Activated T-cell treated with anti-CD3 and anti-CD28 coated beads, Interleukin-2, amount 50 U/mL, for 1 hour (primary cell): ENCODE measurements around the gene RAB5B.
"Not testable (repeated sequence)": the region's sequence is repeated elsewhere in the genome, so short reads cannot be mapped to it uniquely, and the experiment has no call there.

Experiments
- DNase-seq: peaks from one replicate; pipeline ENCODE4 v3.0.0-alpha.2; 2020

RAB5B gene

DNA sequence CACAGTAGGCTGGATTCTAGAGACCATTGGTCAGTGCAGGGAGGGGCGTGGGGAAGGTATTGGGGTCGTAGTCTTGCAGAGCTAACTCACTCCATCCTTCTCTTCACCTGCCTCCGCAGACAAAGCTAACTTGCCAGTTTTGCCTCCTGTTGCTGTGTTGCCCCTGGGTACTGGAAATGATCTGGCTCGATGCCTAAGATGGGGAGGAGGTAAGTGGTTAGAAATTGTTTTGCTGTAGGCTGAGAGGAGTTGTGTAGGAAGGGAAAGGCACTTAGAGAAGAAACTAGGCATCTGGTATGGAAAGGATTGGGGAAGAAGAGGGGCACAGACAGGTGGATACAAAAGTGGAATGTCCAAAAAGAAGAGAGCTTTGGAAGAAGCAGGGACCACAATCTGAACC, 31.8 kb upstream of the RAB5B start:
- no peak for DNase-seq

- no peak for DNase-seq
Measured at GRCh38 chr12:55942577-55943136, 31.2 kb upstream of the RAB5B start.

DNA sequence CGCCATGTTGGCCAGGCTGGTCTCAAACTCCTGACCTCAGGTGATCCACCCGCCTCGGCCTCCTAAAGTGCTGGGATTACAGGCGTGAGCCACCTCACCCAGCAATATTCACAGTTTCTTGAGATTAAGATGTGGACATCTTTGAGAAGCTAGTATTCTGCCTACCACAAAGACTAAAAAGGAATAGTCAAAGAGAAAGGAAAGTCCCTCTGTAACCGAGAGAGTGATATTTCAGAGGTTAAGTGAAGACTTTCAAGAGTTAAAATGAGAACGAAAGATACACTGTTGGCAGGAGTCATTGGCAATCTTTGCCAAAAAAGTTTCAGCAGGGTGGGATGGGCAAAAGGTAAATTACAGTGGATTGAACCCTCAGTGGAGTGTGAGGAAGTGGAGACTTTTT, 27.3 kb upstream of the RAB5B start:
- no peak for DNase-seq

- no peak for DNase-seq
Measured at GRCh38 chr12:55955344-55955743, 18.5 kb upstream of the RAB5B start.

DNA sequence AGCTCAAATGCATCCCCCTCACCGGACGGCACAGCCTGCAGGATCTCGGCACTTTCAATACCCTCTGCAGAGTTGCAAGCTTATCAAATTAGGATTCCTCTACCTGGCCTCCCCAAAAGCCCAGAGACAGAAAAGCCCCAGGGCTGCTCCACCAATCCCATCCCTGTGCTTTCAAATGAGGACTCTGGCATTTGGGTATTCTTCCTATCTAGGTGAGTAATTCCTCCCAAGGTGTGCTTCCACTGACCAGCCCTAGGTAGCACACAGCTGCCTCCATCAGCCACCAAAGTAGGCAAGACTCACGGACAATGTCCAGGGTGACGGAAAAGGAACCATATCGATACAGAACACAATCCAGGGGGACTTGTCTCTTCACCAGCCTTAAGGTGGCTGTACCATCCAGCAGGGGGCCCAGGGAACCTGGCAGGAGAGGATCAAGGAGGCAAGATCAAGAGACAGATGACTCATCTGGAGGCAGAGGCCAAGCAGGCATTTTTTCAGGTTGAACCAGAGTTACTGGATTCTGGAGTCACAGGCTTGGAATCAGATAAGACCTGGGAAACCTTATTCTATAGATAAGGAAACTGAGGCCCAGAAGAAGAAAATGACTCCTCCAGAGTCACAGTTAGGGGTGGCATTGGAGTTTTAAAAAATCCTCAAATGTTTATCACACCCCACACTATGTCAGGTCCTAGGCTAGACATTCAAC, 17.9 kb upstream of the RAB5B start:
- peak; percentile 59 for DNase-seq

GRCh38 chr12:55957106-55957859, 16.6 kb upstream of the RAB5B start:
- DNase-seq: no peak

- DNase-seq: no peak
Measured at GRCh38 chr12:55963760-55964159, 10.1 kb upstream of the RAB5B start.

DNA sequence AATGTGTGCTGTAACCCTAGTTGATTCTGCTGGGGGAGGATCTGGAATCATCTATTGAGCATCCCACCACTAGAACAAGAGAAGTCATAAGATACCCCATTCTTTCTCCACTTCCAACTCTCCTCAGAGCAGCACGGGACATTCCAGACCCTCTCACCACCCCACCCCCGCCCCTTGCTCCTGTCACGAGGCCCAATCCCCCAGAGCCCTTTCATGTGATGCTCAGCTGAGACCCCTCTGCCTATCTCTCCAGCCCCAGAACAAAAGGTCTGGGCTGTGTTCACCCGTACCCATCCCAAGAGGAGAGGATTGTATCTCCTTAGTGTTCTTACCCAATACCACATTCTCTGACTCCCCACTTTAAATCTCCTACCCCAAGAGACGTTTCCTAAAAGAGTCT, 8.6 kb upstream of the RAB5B start:
- DNase-seq: no peak

- DNase-seq: no peak
Measured at GRCh38 chr12:55965941-55966407, 7.9 kb upstream of the RAB5B start, which contains the start of gene PMEL. Gene PMEL, minus strand, starts transcription at chr12:55966042. Its CDS starts 31 bp downstream, at chr12:55966011.

DNA sequence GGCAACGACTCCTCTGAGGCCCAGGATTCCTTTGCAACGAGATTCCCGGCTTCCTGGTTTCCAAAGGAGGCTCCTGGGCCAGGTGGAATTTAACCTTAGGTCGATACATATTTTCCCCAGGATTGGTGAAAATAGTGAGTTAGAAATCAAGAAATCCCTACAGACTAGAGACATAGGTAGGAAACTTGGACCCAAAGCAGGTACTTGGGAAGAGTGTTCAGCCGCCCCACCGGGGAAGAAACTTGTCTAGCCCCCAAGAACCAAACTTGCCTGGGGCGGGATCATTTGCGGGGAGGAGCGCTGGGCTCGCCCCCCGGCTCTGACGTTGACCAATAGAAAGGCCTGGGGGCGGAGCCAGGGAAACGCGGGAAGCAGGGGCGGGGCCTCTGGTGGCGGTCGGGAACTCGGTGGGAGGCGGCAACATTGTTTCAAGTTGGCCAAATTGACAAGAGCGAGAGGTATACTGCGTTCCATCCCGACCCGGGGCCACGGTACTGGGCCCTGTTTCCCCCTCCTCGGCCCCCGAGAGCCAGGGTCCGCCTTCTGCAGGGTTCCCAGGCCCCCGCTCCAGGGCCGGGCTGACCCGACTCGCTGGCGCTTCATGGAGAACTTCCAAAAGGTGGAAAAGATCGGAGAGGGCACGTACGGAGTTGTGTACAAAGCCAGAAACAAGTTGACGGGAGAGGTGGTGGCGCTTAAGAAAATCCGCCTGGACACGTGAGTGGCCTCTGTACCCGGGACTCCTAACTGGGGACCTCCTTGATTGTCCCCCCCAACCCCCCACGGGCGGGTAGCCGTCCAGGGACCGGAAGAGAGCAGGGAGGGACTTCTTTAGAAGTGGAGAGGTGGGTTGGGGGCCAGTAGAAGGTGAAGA, 7.2 kb upstream of the RAB5B start, which contains the start of gene CDK2:
TSS of gene CDK2 (plus strand) at position 423 of the 874 bp plus-strand sequence. CDS start at position 602, 179 bp downstream.
- DNase-seq: peak; percentile 90

GRCh38 chr12:55969356-55969755, 4.5 kb upstream of the RAB5B start:
- DNase-seq: no peak

- no peak for DNase-seq
Measured at GRCh38 chr12:55970775-55971174, 3.1 kb upstream of the RAB5B start.

- no peak for DNase-seq
Measured at GRCh38 chr12:55972042-55972441, 1.8 kb upstream of the RAB5B start.

DNA sequence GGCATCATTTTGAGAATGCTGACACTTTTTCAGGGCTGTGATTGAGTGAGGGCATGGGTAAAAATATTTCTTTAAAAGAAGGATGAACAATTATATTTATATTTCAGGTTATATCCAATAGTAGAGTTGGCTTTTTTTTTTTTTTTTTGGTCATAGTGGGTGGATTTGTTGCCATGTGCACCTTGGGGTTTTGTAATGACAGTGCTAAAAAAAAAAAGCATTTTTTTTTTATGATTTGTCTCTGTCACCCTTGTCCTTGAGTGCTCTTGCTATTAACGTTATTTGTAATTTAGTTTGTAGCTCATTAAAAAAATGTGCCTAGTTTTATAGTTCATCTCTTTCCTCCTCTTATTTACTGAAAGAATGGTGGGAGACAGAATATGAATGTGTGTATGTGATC, 1.4 kb upstream of the RAB5B start:
- DNase-seq: no peak

DNA sequence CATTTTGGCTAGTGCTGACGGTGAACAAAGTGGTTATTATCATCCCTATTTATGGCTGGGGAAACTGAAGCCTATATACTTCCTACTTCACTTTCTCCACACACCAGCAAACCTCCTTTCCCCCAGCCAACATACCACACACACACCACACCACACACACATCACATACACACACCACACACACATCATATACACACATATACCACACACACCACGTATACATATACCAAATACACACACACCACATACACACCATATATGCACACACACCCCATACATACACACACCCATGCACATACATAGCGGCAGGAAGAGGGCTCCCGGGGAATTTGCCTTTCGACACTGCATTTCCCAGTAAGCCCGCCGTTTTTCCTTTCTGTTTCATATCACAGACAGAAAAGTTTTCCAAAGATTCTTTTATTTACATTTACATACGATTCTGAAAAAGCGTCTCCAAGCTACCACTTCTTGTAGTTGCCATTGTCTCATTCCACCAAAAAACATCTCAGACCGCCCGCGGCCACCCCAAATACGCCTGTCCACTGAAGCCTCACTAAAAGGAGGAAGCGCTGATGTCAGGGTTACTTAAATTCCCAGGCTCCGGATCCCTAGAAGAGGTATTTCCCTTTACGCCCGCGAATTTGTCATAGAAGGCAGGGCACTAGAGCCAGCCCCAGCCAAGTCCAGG, 823 bp upstream of the RAB5B start:
- DNase-seq: no peak

DNA sequence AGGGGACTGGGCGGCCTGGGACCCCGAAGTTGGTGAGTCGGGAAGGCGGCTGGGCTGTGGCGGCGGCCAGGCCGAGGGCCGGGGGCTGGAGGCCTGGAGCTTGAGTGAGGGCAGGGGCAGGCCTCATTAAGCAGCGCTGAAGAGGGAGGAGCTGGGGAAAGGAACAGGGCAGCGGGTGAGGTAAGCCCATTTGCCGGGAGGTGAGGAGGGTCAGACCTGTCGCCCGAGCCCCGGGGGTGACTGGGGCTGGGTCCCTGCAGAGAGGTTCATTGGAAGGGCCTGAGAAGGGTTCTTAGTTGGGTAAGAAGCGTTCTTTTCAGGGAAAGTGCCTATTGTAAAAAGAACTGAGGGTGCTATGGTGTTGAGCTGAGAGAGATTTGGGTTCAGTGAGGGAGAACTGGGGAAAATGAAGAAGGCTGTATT, 441 bp downstream of the RAB5B start:
- DNase-seq: no peak

DNA sequence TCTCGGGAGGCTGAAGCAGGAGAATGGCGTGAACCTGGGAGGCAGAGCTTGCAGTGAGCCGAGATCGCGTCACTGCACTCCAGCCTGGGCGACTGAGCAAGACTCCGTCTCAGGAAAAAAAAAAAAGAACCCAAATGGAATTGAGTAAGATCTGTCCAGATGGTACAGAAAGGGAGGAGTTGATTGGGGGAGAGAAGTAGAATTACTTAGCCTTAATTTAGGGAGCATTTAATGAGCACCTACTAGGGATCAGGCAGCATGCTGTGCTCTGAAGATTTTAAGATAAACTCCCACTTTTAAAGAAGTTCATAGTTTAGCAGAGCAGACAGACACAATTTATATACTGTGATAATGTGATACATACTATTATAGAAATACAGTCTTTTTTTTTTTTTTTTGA, 4.5 kb downstream of the RAB5B start:
- no peak for DNase-seq

DNA sequence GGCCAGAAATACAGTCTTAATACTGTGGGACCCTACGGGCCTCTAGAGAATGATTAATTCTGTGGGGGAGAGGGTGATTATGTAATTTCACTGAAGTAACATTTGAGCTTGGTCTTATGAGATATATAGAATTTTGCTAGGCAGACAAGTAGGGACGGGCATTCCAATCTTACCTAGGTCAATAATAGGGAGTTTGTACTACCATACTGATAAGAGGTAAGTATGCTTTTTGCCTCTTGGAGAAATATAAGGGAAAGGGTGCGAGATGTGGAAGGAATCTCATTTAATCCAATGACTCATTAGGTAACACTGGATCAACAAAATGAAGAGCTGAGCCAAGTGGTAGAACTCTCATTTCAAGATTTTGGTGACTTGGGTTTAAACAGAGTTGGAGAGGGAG, 5.2 kb downstream of the RAB5B start:
- DNase-seq: no peak

DNA sequence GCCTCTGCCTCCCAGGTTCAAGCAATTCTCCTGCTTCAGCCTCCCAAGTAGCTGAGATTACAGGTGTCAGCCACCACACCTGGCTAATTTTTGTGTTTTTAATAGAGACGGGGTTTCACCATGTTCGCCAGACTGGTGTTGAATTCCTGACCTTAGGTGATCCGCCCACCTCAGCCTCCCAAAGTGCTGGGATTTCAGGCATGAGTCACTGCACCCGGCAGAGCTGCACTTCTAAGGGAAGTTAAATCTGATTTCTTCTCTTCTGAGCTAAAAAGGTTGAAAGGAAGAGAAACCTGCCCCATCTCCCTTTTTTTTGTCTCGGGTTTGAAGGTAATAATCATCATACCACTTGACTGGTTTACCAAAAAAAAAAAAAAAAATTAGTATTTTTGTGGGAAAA, 8.0 kb downstream of the RAB5B start:
- DNase-seq: not testable (repeated sequence)

DNA sequence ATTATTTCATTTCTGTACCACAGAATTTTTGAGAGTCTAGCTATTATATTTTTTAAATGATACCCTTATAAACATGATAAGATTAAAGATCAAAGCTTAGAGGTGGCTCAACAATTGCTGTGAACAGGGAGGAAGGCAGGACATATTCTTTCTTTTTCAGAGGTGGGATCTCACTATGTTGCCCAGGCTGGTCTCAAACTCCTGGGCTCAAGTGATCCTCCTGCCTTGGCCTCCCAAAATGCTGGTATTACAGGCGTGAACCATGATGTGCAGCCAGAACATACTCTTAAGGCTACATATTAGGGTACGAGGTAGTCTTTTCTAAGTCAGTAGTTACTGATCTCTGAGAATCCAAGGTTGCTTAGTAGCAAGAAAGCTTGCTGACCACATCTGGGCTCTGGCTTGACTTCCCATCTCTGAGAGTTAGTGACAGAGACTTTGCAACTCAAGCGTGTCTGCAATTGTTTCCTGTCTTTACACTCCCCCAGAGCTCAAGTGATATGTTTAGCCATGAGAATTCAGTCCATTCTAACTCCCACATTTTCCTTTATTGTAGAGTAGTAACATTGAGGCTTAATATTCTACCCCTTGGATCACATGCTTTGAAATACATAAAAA, 8.6 kb downstream of the RAB5B start:
- no peak for DNase-seq

GRCh38 chr12:55983232-55983842, 9.5 kb downstream of the RAB5B start:
- no peak for DNase-seq
